Karpas-422 (cell line): ENCODE results near the gene ABCC11. TPM values are rescaled to one million over a fixed set of nuclear protein-coding genes. Genes with fewer than 3 reads are reported as not detected.

Experiments
- DNase-seq: peaks from one replicate; pipeline ENCODE4 v3.0.0-alpha.2; 2015
- H2AFZ ChIP-seq: fragments of 200-600 bp; sonication (generic); 2 replicates; pipeline ENCODE4 v1.6.1; 2014; ENCODE audit warnings: antibody characterized with exemption, low read length, mixed read lengths
- H3K27ac ChIP-seq: fragments of 200-600 bp; sonication (generic); 2 replicates; pipeline ENCODE4 v1.5.1; 2014; ENCODE audit warnings: mild to moderate bottlenecking, low read length, moderate library complexity
- H3K27me3 ChIP-seq: fragments of 200-600 bp; sonication (generic); 2 replicates; pipeline ENCODE4 v1.6.1; 2014; ENCODE audit warnings: low read length, mixed read lengths
- H3K36me3 ChIP-seq: fragments of 200-600 bp; sonication (generic); 2 replicates; pipeline ENCODE4 v1.6.1; 2014; ENCODE audit warnings: low read length, mixed read lengths; ENCODE audit not compliant: insufficient read depth
- H3K4me1 ChIP-seq: fragments of 200-600 bp; sonication (generic); 2 replicates; pipeline ENCODE4 v1.6.1; 2014; ENCODE audit warnings: mild to moderate bottlenecking, low read length, mixed read lengths
- H3K4me2 ChIP-seq: fragments of 200-600 bp; sonication (generic); 2 replicates; pipeline ENCODE4 v1.6.1; 2014; ENCODE audit warnings: low read length, low read depth, mild to moderate bottlenecking; ENCODE audit not compliant: poor library complexity, severe bottlenecking
- H3K4me3 ChIP-seq: fragments of 200-600 bp; sonication (generic); 2 replicates; pipeline ENCODE4 v1.5.1; 2014; ENCODE audit warnings: mild to moderate bottlenecking, antibody characterized with exemption, low read length, mixed read lengths
- H3K79me2 ChIP-seq: fragments of 200-600 bp; sonication (generic); 2 replicates; pipeline ENCODE4 v1.6.1; 2014; ENCODE audit warnings: mild to moderate bottlenecking, low read length, mixed read lengths
- H3K9ac ChIP-seq: fragments of 200-600 bp; sonication (generic); 2 replicates; pipeline ENCODE4 v1.6.0; 2014; ENCODE audit warnings: low read length
- H3K9me2 ChIP-seq: fragments of 200-600 bp; sonication (generic), shearing (Covaris generic); replicated peaks from 2 replicates; pipeline ENCODE4 v1.6.0; 2014; ENCODE audit warnings: mild to moderate bottlenecking, low read length, moderate library complexity; ENCODE audit not compliant: insufficient read depth
- H3K9me3 ChIP-seq: fragments of 300-700, 200-600 bp; sonication (generic); 2 replicates; pipeline ENCODE4 v1.6.1; 2014; ENCODE audit warnings: low read length, mixed read lengths
- H4K20me1 ChIP-seq: fragments of 200-600 bp; sonication (generic); 2 replicates; pipeline ENCODE4 v1.6.1; 2014; ENCODE audit warnings: mild to moderate bottlenecking, antibody characterized with exemption, low read length, low read depth; ENCODE audit not compliant: insufficient read depth
- total RNA-seq: library from RNA; depleted of rRNA; stranded (reverse); fragments of >200 nt; shearing (Covaris generic); gene quantifications from 2 replicates; pipeline ENCODE4 v1.2.3, GENCODE V29; 2014; ENCODE audit warnings: low replicate concordance

The ABCC11 gene
- total RNA-seq, 1 experiment from 2014 or later, result 0.15 TPM

DNA sequence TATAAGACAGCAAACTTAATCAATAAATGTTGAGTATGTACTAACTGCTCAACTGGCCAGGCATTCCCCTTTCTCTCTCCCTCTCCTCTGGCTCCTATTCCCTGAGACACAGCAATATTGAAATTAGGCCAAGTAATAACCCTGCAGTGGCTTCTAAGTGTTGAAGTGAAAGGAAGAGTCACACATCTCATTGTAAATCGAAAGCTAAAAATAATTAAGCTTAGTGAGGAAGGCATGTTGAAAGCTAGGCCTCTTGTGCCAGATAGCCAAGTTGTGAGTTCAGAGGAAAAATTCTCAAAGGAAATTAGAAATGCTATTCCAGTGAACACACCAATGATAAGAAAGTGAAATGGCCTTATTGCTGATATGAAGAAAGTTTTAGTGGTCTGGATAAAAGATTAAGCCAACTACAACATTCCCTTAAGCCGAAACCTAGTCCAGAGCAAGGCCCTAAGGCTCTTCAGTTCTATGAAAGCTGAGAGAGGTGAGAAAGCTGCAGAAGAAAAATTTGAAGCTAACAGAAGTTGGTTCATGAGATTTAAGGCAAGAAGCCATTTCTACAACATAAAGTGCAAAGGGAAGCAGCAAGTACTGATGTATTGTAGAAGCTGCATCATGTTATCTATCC, 35.4 kb upstream of the ABCC11 start:
- no peak overlapping the region for H3K9ac ChIP-seq
- peaks cover 51% of the 10 kb centered on the region for H3K79me2 ChIP-seq
- H2AFZ ChIP-seq, result no peak overlapping the region
- H3K4me3 ChIP-seq, result no peak overlapping the region
- peaks cover 7% of the 10 kb centered on the region for H3K9me3 ChIP-seq
- H3K27me3 ChIP-seq, result no peaks in the 10 kb centered on the region
- H3K36me3 ChIP-seq, result peaks cover 64% of the 10 kb centered on the region
- H4K20me1 ChIP-seq, result no peaks in the 10 kb centered on the region
- H3K4me1 ChIP-seq, result no peaks in the 10 kb centered on the region
- no peak overlapping the region for H3K4me2 ChIP-seq
- no peak for DNase-seq
- no peaks in the 10 kb centered on the region for H3K9me2 ChIP-seq
- H3K27ac ChIP-seq, result no peak overlapping the region

DNA sequence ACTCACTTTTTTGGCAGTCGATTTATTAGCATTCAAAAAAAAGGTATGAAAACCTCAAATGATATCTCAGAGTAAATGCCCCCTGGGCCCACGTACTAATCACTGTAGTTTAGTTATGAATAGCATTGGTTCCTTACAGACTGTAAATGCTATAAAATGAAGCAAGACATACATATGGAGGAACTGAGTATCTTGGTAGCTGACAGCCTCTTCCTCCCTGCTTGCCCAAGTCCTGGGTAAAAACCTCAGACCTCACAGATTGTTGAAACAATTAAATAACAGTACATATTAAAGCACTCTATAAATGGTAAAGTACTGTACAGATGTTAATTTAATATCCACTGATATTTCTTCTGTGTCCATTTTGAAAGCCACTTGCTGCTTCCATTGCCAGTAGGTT, 33.2 kb upstream of the ABCC11 start:
- Histone ChIP-seq H3K27me3 (no peaks in the 10 kb centered on the region), H3K9me2 (no peaks in the 10 kb centered on the region), H3K4me3 (no peak overlapping the region), H3K4me1 (no peaks in the 10 kb centered on the region), H3K36me3 (peaks cover 56% of the 10 kb centered on the region), H3K27ac (no peak overlapping the region), H2AFZ (no peak overlapping the region), H3K79me2 (peaks cover 49% of the 10 kb centered on the region), H3K9me3 (peaks cover 4% of the 10 kb centered on the region; the same call in 1 of the 2 replicates), H4K20me1 (no peaks in the 10 kb centered on the region), H3K4me2 (no peak overlapping the region), H3K9ac (no peak overlapping the region)
- no peak for DNase-seq

DNA sequence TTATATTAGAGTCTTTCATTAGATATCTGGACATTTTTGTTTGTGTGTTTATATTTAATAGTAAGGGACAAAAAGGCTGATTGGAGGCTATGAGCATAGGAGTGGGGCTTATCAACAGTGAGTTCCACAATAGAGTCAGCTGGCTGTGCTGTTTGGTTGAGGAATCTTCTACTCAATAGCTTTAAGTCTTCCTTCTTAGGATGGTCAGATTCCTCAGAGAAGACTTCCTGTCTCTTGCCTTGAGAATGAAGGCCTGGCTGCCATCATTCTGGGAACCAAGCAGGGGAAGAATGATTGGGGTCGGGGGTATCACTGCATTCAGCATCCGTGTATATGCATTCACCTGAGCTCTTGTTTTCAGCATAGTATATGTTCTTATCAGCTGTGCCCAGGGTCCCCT, 31.9 kb upstream of the ABCC11 start:
- Histone ChIP-seq H3K79me2 (peaks cover 53% of the 10 kb centered on the region), H3K4me3 (no peak overlapping the region), H3K27me3 (no peaks in the 10 kb centered on the region), H3K9me2 (no peaks in the 10 kb centered on the region), H3K27ac (no peak overlapping the region), H3K4me1 (no peaks in the 10 kb centered on the region), H3K9ac (no peak overlapping the region), H4K20me1 (no peaks in the 10 kb centered on the region), H2AFZ (no peak overlapping the region), H3K9me3 (no peaks in the 10 kb centered on the region), H3K36me3 (peaks cover 43% of the 10 kb centered on the region), H3K4me2 (no peak overlapping the region)
- DNase-seq, result no peak

DNA sequence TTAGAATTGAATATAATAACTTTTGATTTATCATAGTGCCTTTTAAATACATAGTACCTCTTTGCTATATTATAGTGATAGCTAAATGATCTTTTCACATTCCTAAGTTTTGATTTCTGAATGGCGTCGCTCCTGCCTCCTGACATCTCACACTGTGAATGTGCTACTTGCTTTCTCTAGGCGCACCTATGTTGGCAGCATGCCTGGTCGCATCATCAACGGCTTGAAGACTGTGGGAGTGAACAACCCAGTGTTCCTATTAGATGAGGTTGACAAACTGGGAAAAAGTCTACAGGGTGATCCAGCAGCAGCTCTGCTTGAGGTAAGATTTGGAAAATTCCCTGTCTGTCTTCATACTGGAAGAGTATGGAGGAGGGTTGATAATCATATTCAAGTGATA, 29.8 kb upstream of the ABCC11 start:
- Histone ChIP-seq H3K9ac (no peak overlapping the region), H3K36me3 (peaks cover 36% of the 10 kb centered on the region)

DNA sequence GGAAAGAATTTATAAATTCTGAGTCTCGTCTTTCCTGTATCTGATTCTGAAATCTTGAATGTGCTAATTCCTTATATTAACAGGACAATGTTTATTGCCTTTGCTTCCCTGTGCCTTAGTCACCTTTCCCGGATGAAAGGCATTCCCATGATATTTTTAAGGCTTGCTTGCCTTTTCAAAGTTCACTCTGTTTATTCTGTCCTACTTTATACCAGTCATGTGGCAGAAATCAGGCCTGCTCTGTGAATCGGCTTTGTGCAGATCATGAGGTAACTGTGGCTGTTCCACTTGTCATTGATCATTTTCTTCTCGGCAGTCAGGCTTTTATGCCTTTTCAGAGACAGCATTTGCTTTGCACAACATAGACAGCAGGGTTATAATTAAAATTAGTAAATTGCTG, 28.8 kb upstream of the ABCC11 start:
- Histone ChIP-seq H3K27ac (no peak overlapping the region), H3K9me3 (no peaks in the 10 kb centered on the region), H3K36me3 (peaks cover 36% of the 10 kb centered on the region), H3K79me2 (peaks cover 65% of the 10 kb centered on the region), H3K9me2 (no peaks in the 10 kb centered on the region), H2AFZ (no peak overlapping the region), H3K9ac (no peak overlapping the region), H3K27me3 (no peaks in the 10 kb centered on the region), H3K4me2 (no peak overlapping the region), H4K20me1 (no peaks in the 10 kb centered on the region), H3K4me1 (no peaks in the 10 kb centered on the region), H3K4me3 (no peak overlapping the region)
- DNase-seq, result no peak

More for the DNA sequence above, 29.8 kb upstream of the ABCC11 start:
- Histone ChIP-seq H3K4me1 (no peaks in the 10 kb centered on the region), H2AFZ (no peak overlapping the region), H3K79me2 (peaks cover 66% of the 10 kb centered on the region), H3K4me2 (no peak overlapping the region), H3K9me2 (no peaks in the 10 kb centered on the region), H3K4me3 (no peak overlapping the region), H4K20me1 (no peaks in the 10 kb centered on the region), H3K27me3 (no peaks in the 10 kb centered on the region), H3K9me3 (no peaks in the 10 kb centered on the region), H3K27ac (no peak overlapping the region)
- no peak for DNase-seq

DNA sequence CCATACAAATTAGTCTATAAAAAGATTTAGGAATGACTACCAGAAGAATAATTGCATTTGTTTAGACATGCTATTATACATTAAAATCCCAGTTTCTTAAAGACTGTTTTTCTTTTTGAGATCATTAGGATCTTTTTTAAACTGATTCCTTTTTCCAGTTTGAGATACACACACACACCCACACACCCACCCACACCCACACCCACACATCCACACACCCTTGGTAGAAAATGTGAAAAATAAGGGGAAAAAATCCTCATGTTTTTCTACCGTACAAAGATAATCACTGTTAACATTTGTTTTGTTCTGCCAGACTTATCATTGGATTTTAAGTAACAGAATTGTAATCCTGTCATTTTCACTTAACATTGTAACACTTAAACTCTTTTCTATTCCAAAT, 27.1 kb upstream of the ABCC11 start:
- no peaks in the 10 kb centered on the region for H3K9me3 ChIP-seq
- no peak for DNase-seq
- no peaks in the 10 kb centered on the region for H3K4me1 ChIP-seq
- no peak overlapping the region for H3K4me2 ChIP-seq
- H2AFZ ChIP-seq, result no peak overlapping the region
- H3K4me3 ChIP-seq, result no peak overlapping the region
- peaks cover 34% of the 10 kb centered on the region for H3K36me3 ChIP-seq
- no peak overlapping the region for H3K9ac ChIP-seq
- no peaks in the 10 kb centered on the region for H4K20me1 ChIP-seq
- no peak overlapping the region for H3K27ac ChIP-seq
- H3K9me2 ChIP-seq, result no peaks in the 10 kb centered on the region
- peaks cover 59% of the 10 kb centered on the region for H3K79me2 ChIP-seq
- no peaks in the 10 kb centered on the region for H3K27me3 ChIP-seq

DNA sequence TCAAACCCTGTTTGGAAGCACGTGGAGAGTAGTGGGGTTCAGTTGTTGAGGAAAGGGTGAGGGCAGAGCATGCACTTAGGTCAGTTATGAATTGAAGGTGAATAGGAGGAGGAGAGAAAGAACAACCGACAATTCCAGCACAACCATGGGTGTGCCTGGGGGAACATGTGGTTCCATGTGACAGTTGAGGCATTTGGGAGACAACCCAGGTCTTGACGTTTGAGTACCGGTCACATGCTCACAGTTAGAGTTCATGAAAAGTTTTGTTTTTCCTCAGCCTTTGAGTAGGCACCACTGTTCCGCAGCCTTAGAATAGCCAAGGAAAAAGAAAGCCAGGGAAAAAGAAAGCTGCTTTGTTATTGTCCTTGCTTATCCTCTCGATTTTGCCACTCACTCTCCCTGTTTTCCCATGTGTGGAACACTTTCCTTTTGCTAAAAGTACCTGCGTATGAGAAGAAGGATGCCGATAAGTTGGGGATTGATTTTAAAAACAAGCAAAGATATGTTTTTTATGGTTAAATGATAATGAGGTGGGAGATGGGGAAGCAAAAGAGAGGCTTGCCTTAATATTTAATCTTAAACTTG, 25.6 kb upstream of the ABCC11 start:
- no peaks in the 10 kb centered on the region for H4K20me1 ChIP-seq
- H3K4me1 ChIP-seq, result no peaks in the 10 kb centered on the region
- no peaks in the 10 kb centered on the region for H3K27me3 ChIP-seq
- no peak for DNase-seq
- no peak overlapping the region for H3K9ac ChIP-seq
- no peak overlapping the region for H3K27ac ChIP-seq
- H2AFZ ChIP-seq, result no peak overlapping the region
- H3K4me2 ChIP-seq, result no peak overlapping the region
- no peaks in the 10 kb centered on the region for H3K9me2 ChIP-seq
- H3K4me3 ChIP-seq, result no peak overlapping the region
- H3K9me3 ChIP-seq, result no peaks in the 10 kb centered on the region
- peaks cover 26% of the 10 kb centered on the region for H3K36me3 ChIP-seq
- peaks cover 50% of the 10 kb centered on the region for H3K79me2 ChIP-seq

DNA sequence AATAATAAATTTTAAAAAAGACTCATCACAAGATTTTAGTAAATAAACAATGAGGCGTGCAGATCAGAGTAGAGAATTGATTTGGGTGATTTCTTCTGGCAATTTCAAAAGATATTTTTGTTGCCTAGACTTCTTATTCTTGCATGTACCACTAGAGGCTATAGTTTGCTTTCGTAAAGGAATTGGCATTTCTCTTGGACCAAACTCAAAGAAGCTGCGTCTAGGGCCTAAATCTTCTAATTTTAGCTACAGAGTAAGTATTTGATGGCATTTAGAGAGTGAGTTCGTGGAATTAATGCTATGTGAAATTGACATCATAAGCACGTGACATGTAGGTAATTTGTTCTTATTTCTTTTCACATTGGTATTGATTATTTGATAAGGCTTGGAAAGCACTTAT, 24.4 kb upstream of the ABCC11 start:
- H3K27me3 ChIP-seq, result no peaks in the 10 kb centered on the region
- H4K20me1 ChIP-seq, result no peaks in the 10 kb centered on the region
- no peak for DNase-seq
- H3K79me2 ChIP-seq, result peaks cover 47% of the 10 kb centered on the region
- H3K36me3 ChIP-seq, result peaks cover 19% of the 10 kb centered on the region; the same call in 1 of the 2 replicates
- no peak overlapping the region for H3K27ac ChIP-seq
- no peaks in the 10 kb centered on the region for H3K4me1 ChIP-seq
- no peak overlapping the region for H2AFZ ChIP-seq
- no peak overlapping the region for H3K4me2 ChIP-seq
- H3K9me2 ChIP-seq, result no peaks in the 10 kb centered on the region
- H3K9me3 ChIP-seq, result no peaks in the 10 kb centered on the region
- no peak overlapping the region for H3K9ac ChIP-seq
- no peak overlapping the region for H3K4me3 ChIP-seq
